Measurements from ENCODE around the gene RAB27A. TPM values are rescaled to one million over a fixed set of nuclear protein-coding genes. Genes with fewer than 3 reads are reported as not detected.

Gene RAB27A
- total RNA-seq, 1 donor from 2014 or later: 3.7 TPM

DNA sequence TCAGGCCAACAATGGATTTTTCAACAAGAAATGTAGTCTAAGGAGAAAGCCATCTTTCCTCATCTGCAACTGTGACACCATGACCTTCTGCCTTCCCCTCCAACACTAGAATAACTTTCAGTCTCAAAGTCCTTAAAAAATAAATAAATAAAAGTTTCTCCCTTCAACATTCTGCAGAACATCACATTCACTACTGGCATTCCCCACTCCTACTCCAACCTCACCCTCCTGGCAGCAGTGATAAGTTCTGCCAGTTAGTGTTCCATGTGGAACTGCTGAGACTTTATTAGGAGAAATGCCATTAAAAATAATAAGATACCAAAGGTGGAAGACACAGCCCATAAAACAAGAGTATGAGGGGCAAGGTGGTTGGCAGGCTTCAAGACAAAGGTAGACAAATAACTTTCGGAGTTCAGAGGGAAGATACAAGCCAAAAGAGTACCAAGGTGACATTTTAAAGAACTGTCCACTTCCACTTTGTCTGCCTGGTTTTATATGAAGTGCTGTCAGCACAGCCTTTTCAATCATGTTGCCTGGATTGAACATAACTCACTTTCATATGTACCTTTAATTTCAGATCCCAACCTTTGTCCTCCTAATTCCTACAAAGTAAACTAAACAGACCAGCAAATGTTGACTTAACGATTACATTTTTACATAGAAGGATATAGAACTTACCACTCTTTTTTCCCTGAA, 55.4 kb downstream of the RAB27A start:
- no peak overlapping the region for H3K9ac ChIP-seq (ENCODE audit: low read depth in 1 of 3, low read length in 3 of 3)
- H3K27ac ChIP-seq (ENCODE audit: low read depth, low read length): no peak overlapping the region
- H3K4me1 ChIP-seq (ENCODE audit: control insufficient read depth in 3 of 3, insufficient read depth in 3 of 3, low read length in 3 of 3): no peaks in the 10 kb centered on the region
- no peak overlapping the region for H3K4me3 ChIP-seq (ENCODE audit: low read length in 3 of 3)
- H3K27me3 ChIP-seq (ENCODE audit: control insufficient read depth in 3 of 3, insufficient read depth in 3 of 3, low read length in 3 of 3): no peaks in the 10 kb centered on the region
- no peaks in the 10 kb centered on the region for H3K9me3 ChIP-seq (ENCODE audit: control insufficient read depth in 3 of 3, low read length in 3 of 3)
- no peaks in the 10 kb centered on the region for H3K36me3 ChIP-seq (ENCODE audit: control insufficient read depth in 3 of 3, insufficient read depth in 3 of 3, low read length in 3 of 3)

DNA sequence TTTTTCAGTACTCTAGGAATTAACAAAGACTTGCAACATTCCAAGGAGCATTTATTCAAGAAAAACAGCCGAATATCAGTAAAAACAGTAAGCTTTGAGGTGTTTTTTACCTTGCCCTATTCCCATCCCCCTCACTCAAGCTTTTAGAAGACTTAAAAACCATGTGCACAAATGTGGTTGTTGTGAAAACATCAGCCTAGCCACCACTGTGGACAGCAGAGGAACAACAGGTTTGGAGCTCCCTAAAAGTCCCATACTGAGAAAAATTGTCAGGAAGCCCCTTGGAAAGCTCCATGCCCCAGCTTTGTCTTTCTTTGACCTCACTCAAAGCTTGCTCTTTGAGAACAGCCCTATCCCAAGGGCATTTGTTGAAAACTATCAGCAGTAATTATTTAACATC, 58.2 kb downstream of the RAB27A start:
- Histone ChIP-seq H3K27me3 (ENCODE audit: control insufficient read depth in 3 of 3, insufficient read depth in 3 of 3, low read length in 3 of 3) (no peaks in the 10 kb centered on the region), H3K27ac (ENCODE audit: low read depth, low read length) (no peak overlapping the region), H3K4me1 (ENCODE audit: control insufficient read depth in 3 of 3, insufficient read depth in 3 of 3, low read length in 3 of 3) (no peaks in the 10 kb centered on the region), H3K9me3 (ENCODE audit: control insufficient read depth in 3 of 3, low read length in 3 of 3) (no peaks in the 10 kb centered on the region), H3K4me3 (ENCODE audit: low read length in 3 of 3) (no peak overlapping the region), H3K36me3 (ENCODE audit: control insufficient read depth in 3 of 3, insufficient read depth in 3 of 3, low read length in 3 of 3) (no peaks in the 10 kb centered on the region), H3K9ac (ENCODE audit: low read depth in 1 of 3, low read length in 3 of 3) (no peak overlapping the region)

DNA sequence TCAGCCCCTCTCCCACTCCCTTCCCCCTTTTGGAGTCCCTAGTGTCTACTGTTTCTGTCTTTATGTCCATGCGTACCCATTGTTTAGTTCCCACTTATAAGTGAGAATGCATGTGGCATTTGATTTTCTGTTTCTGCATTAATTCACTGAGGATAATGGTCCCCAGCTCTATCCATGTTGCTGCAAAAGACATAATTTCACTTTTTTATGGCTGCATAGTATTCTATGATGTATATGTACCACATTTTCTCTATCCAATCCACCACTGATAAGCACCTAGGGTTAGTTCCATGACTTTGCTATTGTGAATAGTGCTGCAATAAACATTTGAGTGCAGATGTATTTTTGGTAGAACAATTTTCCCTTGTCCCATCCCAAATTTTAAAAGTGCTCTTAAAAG, 58.7 kb downstream of the RAB27A start:
- Histone ChIP-seq H3K4me3 (ENCODE audit: low read length in 3 of 3) (no peak overlapping the region), H3K4me1 (ENCODE audit: control insufficient read depth in 3 of 3, insufficient read depth in 3 of 3, low read length in 3 of 3) (no peaks in the 10 kb centered on the region), H3K9ac (ENCODE audit: low read depth in 1 of 3, low read length in 3 of 3) (no peak overlapping the region), H3K27me3 (ENCODE audit: control insufficient read depth in 3 of 3, insufficient read depth in 3 of 3, low read length in 3 of 3) (no peaks in the 10 kb centered on the region), H3K27ac (ENCODE audit: low read depth, low read length) (no peak overlapping the region), H3K9me3 (ENCODE audit: control insufficient read depth in 3 of 3, low read length in 3 of 3) (no peaks in the 10 kb centered on the region), H3K36me3 (ENCODE audit: control insufficient read depth in 3 of 3, insufficient read depth in 3 of 3, low read length in 3 of 3) (peaks cover 0 to 2% (median 0%) of the 10 kb centered on the region in 3 donors)

DNA sequence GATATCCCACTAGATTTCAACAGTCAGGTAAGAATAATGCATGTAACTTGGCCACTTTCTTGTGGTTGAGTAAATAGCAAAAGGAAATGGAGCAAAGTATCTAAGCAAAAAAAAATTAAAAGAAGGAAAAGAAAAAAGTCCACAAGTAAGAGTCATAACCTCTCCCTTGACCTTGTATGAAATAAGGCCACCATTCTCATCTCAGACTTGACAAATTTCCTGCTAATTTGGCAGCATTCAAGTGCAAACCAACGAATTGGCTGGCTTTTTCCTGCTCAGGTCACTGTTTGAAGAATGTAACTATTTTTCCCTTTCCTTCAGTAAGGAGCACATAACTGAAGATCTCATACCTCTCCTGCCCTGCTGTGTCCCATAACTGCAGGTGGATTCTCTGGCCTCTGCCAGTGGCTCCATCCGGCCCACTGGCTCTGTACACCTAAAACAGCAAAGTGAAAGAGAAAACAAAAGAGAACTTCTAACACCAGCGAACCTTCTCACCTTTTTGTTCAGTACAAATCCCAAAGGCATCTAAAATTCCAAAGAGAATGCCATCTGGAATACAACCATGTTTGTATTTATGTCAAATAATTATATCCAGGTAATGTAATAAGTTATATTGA, 59.5 kb downstream of the RAB27A start:
- Histone ChIP-seq H3K9me3 (ENCODE audit: control insufficient read depth in 3 of 3, low read length in 3 of 3) (no peaks in the 10 kb centered on the region), H3K4me3 (ENCODE audit: low read length in 3 of 3) (no peak overlapping the region), H3K4me1 (ENCODE audit: control insufficient read depth in 3 of 3, insufficient read depth in 3 of 3, low read length in 3 of 3) (no peaks in the 10 kb centered on the region), H3K9ac (ENCODE audit: low read depth in 1 of 3, low read length in 3 of 3) (no peak overlapping the region), H3K36me3 (ENCODE audit: control insufficient read depth in 3 of 3, insufficient read depth in 3 of 3, low read length in 3 of 3) (peaks cover 0 to 2% (median under 1%) of the 10 kb centered on the region in 3 donors), H3K27ac (ENCODE audit: low read depth, low read length) (no peak overlapping the region), H3K27me3 (ENCODE audit: control insufficient read depth in 3 of 3, insufficient read depth in 3 of 3, low read length in 3 of 3) (no peaks in the 10 kb centered on the region)

DNA sequence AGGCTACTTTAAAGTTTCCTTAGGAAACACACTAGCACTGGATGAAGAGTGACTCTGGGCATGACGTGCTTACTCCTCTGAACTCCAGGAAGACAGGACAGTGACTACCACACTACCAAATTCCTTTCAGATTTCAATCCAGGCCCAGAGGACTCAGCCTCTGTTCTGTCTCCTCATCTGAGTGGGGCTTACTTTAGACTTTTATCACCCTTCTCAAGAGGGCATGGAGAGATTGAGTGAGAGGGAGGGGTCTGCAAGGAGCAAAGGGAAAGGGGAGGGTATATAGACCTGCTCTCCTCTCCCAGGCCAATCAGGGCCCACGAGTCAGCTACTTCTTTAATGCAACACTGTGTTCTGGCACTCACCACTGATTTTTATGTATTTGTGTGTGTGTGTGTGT, 63.5 kb downstream of the RAB27A start:
- no peak overlapping the region for H3K4me3 ChIP-seq (ENCODE audit: low read length in 3 of 3)
- H3K27me3 ChIP-seq (ENCODE audit: control insufficient read depth in 3 of 3, insufficient read depth in 3 of 3, low read length in 3 of 3): no peaks in the 10 kb centered on the region
- H3K9me3 ChIP-seq (ENCODE audit: control insufficient read depth in 3 of 3, low read length in 3 of 3): no peaks in the 10 kb centered on the region
- peaks cover 0 to 2% (median 2%) of the 10 kb centered on the region in 3 donors for H3K36me3 ChIP-seq (ENCODE audit: control insufficient read depth in 3 of 3, insufficient read depth in 3 of 3, low read length in 3 of 3)
- H3K27ac ChIP-seq (ENCODE audit: low read depth, low read length): no peak overlapping the region
- H3K9ac ChIP-seq (ENCODE audit: low read depth in 1 of 3, low read length in 3 of 3): no peak overlapping the region
- no peaks in the 10 kb centered on the region for H3K4me1 ChIP-seq (ENCODE audit: control insufficient read depth in 3 of 3, insufficient read depth in 3 of 3, low read length in 3 of 3)

DNA sequence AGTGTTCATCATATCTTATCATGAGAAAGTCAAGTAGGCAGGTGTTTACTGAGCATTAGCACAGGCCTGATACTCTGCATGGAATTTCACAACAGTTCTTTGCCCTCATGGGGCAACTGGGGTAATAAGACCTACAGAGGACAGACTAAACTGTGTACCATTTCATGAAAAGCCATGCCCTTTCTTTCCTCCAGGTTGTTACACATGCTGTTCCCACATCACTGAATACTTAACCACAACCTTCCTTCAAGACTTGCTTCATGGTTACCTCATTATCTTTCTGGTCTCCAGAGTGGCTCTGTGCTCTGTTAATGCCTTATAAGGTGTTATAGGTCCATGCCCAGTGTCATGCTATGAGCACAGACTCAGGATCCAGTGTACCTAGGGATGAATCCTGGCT, 64.7 kb downstream of the RAB27A start:
- no peak overlapping the region for H3K4me3 ChIP-seq (ENCODE audit: low read length in 3 of 3)
- H3K9me3 ChIP-seq (ENCODE audit: control insufficient read depth in 3 of 3, low read length in 3 of 3): no peaks in the 10 kb centered on the region
- H3K27ac ChIP-seq (ENCODE audit: low read depth, low read length): no peak overlapping the region
- H3K9ac ChIP-seq (ENCODE audit: low read depth in 1 of 3, low read length in 3 of 3): no peak overlapping the region
- no peaks in the 10 kb centered on the region for H3K4me1 ChIP-seq (ENCODE audit: control insufficient read depth in 3 of 3, insufficient read depth in 3 of 3, low read length in 3 of 3)
- peaks cover 0 to 2% (median 2%) of the 10 kb centered on the region in 3 donors for H3K36me3 ChIP-seq (ENCODE audit: control insufficient read depth in 3 of 3, insufficient read depth in 3 of 3, low read length in 3 of 3)
- H3K27me3 ChIP-seq (ENCODE audit: control insufficient read depth in 3 of 3, insufficient read depth in 3 of 3, low read length in 3 of 3): no peaks in the 10 kb centered on the region

DNA sequence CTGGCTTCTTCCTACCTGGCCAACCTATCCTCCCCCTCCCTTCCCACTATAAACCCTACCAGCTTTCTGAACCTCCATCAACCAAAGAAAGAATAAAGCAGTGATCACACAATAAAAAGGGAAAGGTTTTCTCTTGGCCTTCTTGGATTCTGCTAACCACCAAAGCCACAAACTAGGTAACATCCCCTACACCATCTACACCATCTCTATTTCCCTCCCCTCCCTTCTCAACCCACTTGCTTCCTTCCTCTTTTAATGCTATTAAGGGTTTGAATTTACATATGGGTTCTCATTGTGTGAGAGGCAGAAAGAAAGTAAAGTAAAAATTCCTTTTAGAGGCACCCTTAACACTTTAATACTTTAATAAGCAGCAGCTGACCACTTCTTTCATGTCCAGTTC, 67.0 kb downstream of the RAB27A start:
- Histone ChIP-seq H3K4me1 (ENCODE audit: control insufficient read depth in 3 of 3, insufficient read depth in 3 of 3, low read length in 3 of 3) (no peaks in the 10 kb centered on the region), H3K4me3 (ENCODE audit: low read length in 3 of 3) (no peak overlapping the region), H3K9me3 (ENCODE audit: control insufficient read depth in 3 of 3, low read length in 3 of 3) (no peaks in the 10 kb centered on the region), H3K9ac (ENCODE audit: low read depth in 1 of 3, low read length in 3 of 3) (no peak overlapping the region), H3K27ac (ENCODE audit: low read depth, low read length) (no peak overlapping the region), H3K36me3 (ENCODE audit: control insufficient read depth in 3 of 3, insufficient read depth in 3 of 3, low read length in 3 of 3) (peaks cover 0 to 2% (median 2%) of the 10 kb centered on the region in 3 donors), H3K27me3 (ENCODE audit: control insufficient read depth in 3 of 3, insufficient read depth in 3 of 3, low read length in 3 of 3) (no peaks in the 10 kb centered on the region)

DNA sequence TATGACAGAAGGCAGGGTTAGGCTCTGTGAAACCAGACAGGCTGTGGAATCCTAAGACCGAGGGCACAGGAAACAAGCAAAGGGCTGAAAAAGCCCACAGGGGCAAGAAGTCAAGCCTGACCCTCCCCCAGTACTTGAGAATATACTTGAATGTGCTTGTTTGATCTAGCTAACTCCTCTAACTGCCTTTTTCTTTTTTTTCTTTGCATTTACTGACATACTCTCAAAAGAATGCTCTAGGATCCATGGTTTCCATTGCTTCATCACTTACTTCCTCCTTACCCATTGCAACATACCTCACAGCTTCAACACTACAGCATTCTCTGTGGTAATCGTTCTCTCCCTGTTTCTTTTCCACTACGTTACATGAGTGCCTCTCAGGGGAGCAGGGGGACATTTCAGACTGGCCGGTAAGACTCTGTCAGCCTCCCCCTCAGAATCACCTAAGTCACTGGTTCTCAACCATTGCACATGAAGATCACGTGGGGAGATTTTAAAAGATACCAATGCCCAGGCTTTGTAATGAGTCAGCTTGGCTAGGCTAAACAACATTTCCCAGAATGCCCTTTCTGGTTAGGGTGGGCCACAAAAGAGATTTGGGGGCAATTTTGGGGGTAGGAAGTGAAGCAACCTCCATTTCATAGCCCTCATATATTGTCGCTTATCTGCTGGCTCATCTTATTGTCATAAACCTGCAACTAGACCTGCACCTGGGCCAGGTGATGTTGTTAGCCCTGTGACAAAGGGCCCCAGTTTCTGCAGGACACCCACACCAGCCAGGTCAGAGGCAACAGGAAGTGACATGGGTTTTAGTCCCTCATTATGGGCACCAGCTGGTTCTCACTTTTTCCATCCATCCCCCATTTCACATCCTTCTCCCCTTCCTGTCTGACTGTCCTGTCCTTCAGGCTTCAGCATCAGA, 68.3 kb downstream of the RAB27A start:
- Histone ChIP-seq H3K36me3 (ENCODE audit: control insufficient read depth in 3 of 3, insufficient read depth in 3 of 3, low read length in 3 of 3) (peaks cover 0 to 2% (median 2%) of the 10 kb centered on the region in 3 donors), H3K27ac (ENCODE audit: low read depth, low read length) (peak overlapping the region; percentile 42), H3K9me3 (ENCODE audit: control insufficient read depth in 3 of 3, low read length in 3 of 3) (no peaks in the 10 kb centered on the region), H3K4me3 (ENCODE audit: low read length in 3 of 3) (no peak overlapping the region), H3K9ac (ENCODE audit: low read depth in 1 of 3, low read length in 3 of 3) (no peak overlapping the region), H3K4me1 (ENCODE audit: control insufficient read depth in 3 of 3, insufficient read depth in 3 of 3, low read length in 3 of 3) (no peaks in the 10 kb centered on the region), H3K27me3 (ENCODE audit: control insufficient read depth in 3 of 3, insufficient read depth in 3 of 3, low read length in 3 of 3) (no peaks in the 10 kb centered on the region)

DNA sequence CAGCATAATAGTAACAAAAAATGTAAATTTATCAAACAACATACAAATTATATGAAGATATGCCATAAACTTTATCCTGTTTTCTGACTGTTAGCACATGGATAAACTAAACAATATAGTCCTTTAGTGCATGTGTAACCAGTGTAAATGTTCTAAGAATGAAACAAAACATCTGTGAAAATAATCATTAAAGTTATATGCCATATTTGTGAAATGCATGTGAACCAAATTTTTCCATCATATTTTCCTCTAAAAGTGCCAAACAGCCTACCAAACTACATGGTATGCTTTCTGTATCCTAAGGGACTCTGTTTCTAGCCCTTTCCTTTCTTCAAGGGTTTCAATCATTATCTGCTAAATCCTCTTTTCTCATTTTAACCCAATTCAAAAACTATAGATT, 69.0 kb downstream of the RAB27A start:
- no peak overlapping the region for H3K4me3 ChIP-seq (ENCODE audit: low read length in 3 of 3)
- H3K27me3 ChIP-seq (ENCODE audit: control insufficient read depth in 3 of 3, insufficient read depth in 3 of 3, low read length in 3 of 3): no peaks in the 10 kb centered on the region
- no peaks in the 10 kb centered on the region for H3K9me3 ChIP-seq (ENCODE audit: control insufficient read depth in 3 of 3, low read length in 3 of 3)
- H3K9ac ChIP-seq (ENCODE audit: low read depth in 1 of 3, low read length in 3 of 3): no peak overlapping the region
- H3K27ac ChIP-seq (ENCODE audit: low read depth, low read length): peak overlapping the region; percentile 42
- H3K36me3 ChIP-seq (ENCODE audit: control insufficient read depth in 3 of 3, insufficient read depth in 3 of 3, low read length in 3 of 3): peaks cover 0 to 2% (median 0%) of the 10 kb centered on the region in 3 donors
- H3K4me1 ChIP-seq (ENCODE audit: control insufficient read depth in 3 of 3, insufficient read depth in 3 of 3, low read length in 3 of 3): no peaks in the 10 kb centered on the region

DNA sequence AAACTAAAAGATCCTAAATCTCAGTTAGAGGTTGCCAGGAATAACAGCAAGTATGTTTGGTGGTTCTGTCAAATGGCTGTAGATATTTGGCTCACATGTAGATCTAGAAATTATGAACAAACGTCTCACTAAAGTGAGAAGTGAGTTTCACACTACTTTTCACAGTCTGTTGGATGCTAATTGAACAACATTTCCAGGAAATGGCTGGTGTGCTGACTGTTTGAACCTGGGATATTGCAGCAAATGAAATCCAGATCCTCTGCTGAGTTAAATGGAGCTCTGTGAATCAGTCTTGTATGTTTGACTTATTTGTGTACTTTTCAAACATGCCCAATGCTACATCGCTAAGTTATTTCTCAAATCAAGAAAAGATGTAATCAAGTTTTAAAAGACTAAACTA, 71.6 kb downstream of the RAB27A start:
- H3K36me3 ChIP-seq (ENCODE audit: control insufficient read depth in 3 of 3, insufficient read depth in 3 of 3, low read length in 3 of 3): no peaks in the 10 kb centered on the region
- no peak overlapping the region for H3K9ac ChIP-seq (ENCODE audit: low read depth in 1 of 3, low read length in 3 of 3)
- no peaks in the 10 kb centered on the region for H3K4me1 ChIP-seq (ENCODE audit: control insufficient read depth in 3 of 3, insufficient read depth in 3 of 3, low read length in 3 of 3)
- H3K27me3 ChIP-seq (ENCODE audit: control insufficient read depth in 3 of 3, insufficient read depth in 3 of 3, low read length in 3 of 3): no peaks in the 10 kb centered on the region
- no peaks in the 10 kb centered on the region for H3K9me3 ChIP-seq (ENCODE audit: control insufficient read depth in 3 of 3, low read length in 3 of 3)
- no peak overlapping the region for H3K27ac ChIP-seq (ENCODE audit: low read depth, low read length)
- H3K4me3 ChIP-seq (ENCODE audit: low read length in 3 of 3): no peak overlapping the region

All from skeletal muscle tissue (tissue), 4 donors.